8988T (cell line): ENCODE data around the gene NSD2.
A peak's percentile ranks its signal among the peaks of the same experiment; 100 is the strongest.
"Not testable (repeated sequence)": the region's sequence is repeated elsewhere in the genome, so short reads cannot be mapped to it uniquely, and the experiment has no call there.

ENCODE experiments used
- DNase-seq: peaks from one replicate; pipeline ENCODE4 v3.0.0; 2011

The NSD2 gene

GRCh38 chr4:1870578-1871443 is at the start of gene NSD2:
Gene NSD2 (plus strand): TSS chr4:1871393. CDS start chr4:1900655, 29,262 bp downstream.
- peak; percentile 98 for DNase-seq

GRCh38 chr4:1821679-1822567 is 49.3 kb upstream of the NSD2 start:
- no peak for DNase-seq

- DNase-seq: no peak
Measured at GRCh38 chr4:1822568-1823544, 48.3 kb upstream of the NSD2 start.

GRCh38 chr4:1823545-1823932 is 47.7 kb upstream of the NSD2 start:
- no peak for DNase-seq

- no peak for DNase-seq
Measured at GRCh38 chr4:1824746-1825145, 46.4 kb upstream of the NSD2 start.

- no peak for DNase-seq
Measured at GRCh38 chr4:1825326-1825725, 45.9 kb upstream of the NSD2 start.

- DNase-seq: no peak
Measured at GRCh38 chr4:1826531-1827350, 44.5 kb upstream of the NSD2 start.

- no peak for DNase-seq
Measured at GRCh38 chr4:1830234-1830633, 41.0 kb upstream of the NSD2 start.

GRCh38 chr4:1830642-1831228 is 40.5 kb upstream of the NSD2 start:
- no peak for DNase-seq

- DNase-seq: no peak
Measured at GRCh38 chr4:1831331-1831730, 39.9 kb upstream of the NSD2 start.

- DNase-seq: no peak
Measured at GRCh38 chr4:1832690-1833089, 38.5 kb upstream of the NSD2 start.

- DNase-seq: no peak
Measured at GRCh38 chr4:1833307-1834046, 37.7 kb upstream of the NSD2 start.

GRCh38 chr4:1834047-1834775 is 37.0 kb upstream of the NSD2 start:
- no peak for DNase-seq

- not testable (repeated sequence) for DNase-seq
Measured at GRCh38 chr4:1835836-1836235, 35.4 kb upstream of the NSD2 start.

- DNase-seq: no peak
Measured at GRCh38 chr4:1836650-1837049, 34.5 kb upstream of the NSD2 start.

GRCh38 chr4:1837069-1837468 is 34.1 kb upstream of the NSD2 start:
- no peak for DNase-seq

GRCh38 chr4:1839282-1839681 is 31.9 kb upstream of the NSD2 start:
- no peak for DNase-seq

GRCh38 chr4:1841201-1841886 is 29.8 kb upstream of the NSD2 start:
- DNase-seq: no peak

GRCh38 chr4:1841887-1842210 is 29.3 kb upstream of the NSD2 start:
- DNase-seq: no peak
